Activated CD4-positive, alpha-beta memory T cell treated with anti-CD3 and anti-CD28 coated beads, Interleukin-2, amount 10 ng/mL, durations not matched to agents 7 days and 5 days (primary cell): Measurements from ENCODE around the gene SMARCA5. TPM values are rescaled to one million over a fixed set of nuclear protein-coding genes. Genes with fewer than 3 reads are reported as not detected.
A peak's percentile ranks its signal among the peaks of the same experiment; 100 is the strongest.

ENCODE experiments used
- CTCF ChIA-PET: fragments of 350-600 bp; sonication (Branson Sonifier 250); formaldehyde crosslinking; loops from one replicate; lab custom pipeline; 2021; ENCODE audit warnings: antibody characterized with exemption, inconsistent platforms; lab: Charles Lee
- POLR2A ChIA-PET: fragments of 350-600 bp; sonication (Branson Sonifier 250); formaldehyde crosslinking; loops from one replicate; lab custom pipeline; 2021; ENCODE audit warnings: antibody characterized with exemption; lab: Charles Lee
- DNase-seq: peaks from one replicate; pipeline ENCODE4 v3.0.0-alpha.2; 2020
- H3K27ac Mint-ChIP-seq: one replicate; pipeline ENCODE4 v1.8.0; 2021; ENCODE audit warnings: mild to moderate bottlenecking, mixed read lengths
- H3K27me3 Mint-ChIP-seq: one replicate; pipeline ENCODE4 v1.8.0; 2021; ENCODE audit warnings: mixed read lengths
- H3K36me3 Mint-ChIP-seq: one replicate; pipeline ENCODE4 v1.8.0; 2021; ENCODE audit warnings: low read depth, mixed read lengths
- H3K4me1 Mint-ChIP-seq: one replicate; pipeline ENCODE4 v1.8.0; 2021; ENCODE audit warnings: mixed read lengths
- H3K4me3 Mint-ChIP-seq: one replicate; pipeline ENCODE4 v1.8.0; 2021; ENCODE audit warnings: mild to moderate bottlenecking, mixed read lengths
- H3K9me3 Mint-ChIP-seq: one replicate; pipeline ENCODE4 v1.8.0; 2021; ENCODE audit warnings: mixed read lengths
- total RNA-seq, 2 experiments: library from RNA; stranded (reverse); gene quantifications; one replicate each; pipeline ENCODE4 v1.2.3, GENCODE V29; 2021

SMARCA5 gene
- total RNA-seq, 2 experiments from 2014 or later, result 51.7 to 53.3 TPM

DNA sequence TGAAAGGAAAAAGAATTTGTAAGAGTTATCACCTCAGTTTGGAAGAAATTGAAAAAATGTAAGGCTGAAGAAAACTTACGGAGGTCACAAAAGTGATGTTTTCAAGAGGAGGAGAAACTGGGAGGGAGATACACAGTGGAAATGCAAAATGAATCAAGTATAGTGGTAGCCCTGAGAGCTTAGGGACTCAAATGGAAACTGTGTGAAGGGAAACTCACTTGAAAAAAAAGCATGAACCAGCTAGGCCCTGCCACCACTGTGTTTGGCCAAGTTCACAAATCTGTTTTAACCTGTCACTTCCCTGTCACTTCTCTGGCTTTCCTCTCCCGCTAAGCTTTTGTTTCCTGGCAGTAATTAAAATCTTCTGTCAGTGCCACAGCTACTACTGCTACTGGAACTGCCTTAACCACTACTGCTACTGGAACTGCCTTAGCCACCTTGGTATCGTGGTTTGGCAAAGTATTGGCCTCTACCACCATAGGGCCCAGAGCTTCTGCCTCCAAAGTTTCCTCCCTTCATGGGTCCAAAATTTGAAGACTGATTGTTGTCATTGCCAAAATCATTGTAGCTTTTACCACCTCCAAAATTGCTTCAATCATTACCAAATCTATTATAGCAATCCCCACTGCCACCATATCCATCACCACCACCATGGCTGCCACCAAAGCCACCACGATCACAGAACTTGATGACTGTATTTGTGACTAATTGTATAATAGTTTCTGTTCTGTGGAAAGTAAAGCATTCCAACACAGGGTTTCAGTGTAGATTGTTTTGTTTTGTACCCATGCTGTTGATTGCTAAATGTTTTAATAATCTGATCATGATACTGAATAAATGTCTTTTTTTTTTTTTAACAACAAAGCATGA is 41.5 kb downstream of the SMARCA5 start:
- Mint-ChIP-seq H3K27me3 (no peaks in the 10 kb centered on the region), H3K36me3 (peaks cover 41% of the 10 kb centered on the region), H3K4me3 (no peak overlapping the region), H3K4me1 (peaks cover 21% of the 10 kb centered on the region), H3K27ac (no peak overlapping the region), H3K9me3 (no peaks in the 10 kb centered on the region)
- DNase-seq, result no peak
- CTCF ChIA-PET, result no interaction called here
- POLR2A ChIA-PET, result interaction anchor here (0.9 to 1.3 kb wide), 2 partner anchors 12 to 19 kb away, joined by 4 read pairs; no protein-coding TSS in a partner anchor

DNA sequence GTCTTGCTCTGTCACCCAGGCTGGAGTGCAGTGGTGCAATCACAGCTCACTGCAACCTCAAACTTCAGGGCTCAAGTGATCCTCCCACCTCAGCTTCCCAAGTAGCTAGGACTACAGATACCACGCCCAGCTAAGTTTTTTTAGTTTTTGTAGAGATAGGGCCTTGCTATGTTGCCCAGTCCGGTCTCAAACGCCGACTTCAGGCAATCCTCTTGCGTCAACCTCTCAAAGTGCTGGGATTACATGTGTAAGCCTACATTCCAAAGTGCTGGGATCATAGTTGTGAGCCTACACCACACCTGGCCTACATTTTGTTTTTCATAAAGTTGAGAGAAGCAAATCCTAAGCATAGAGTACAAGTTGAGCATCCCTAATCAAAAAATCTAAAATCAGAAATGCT is 42.2 kb downstream of the SMARCA5 start:
- ChIA-PET CTCF (no interaction called here), POLR2A (interaction anchor here (1.3 kb wide), 1 partner anchor 20 kb away, joined by 4 read pairs; no protein-coding TSS in a partner anchor)
- no peak overlapping the region for H3K27ac Mint-ChIP-seq
- peaks cover 25% of the 10 kb centered on the region for H3K4me1 Mint-ChIP-seq
- H3K27me3 Mint-ChIP-seq, result no peaks in the 10 kb centered on the region
- no peak overlapping the region for H3K4me3 Mint-ChIP-seq
- DNase-seq, result no peak
- H3K36me3 Mint-ChIP-seq, result peaks cover 35% of the 10 kb centered on the region
- H3K9me3 Mint-ChIP-seq, result no peaks in the 10 kb centered on the region

DNA sequence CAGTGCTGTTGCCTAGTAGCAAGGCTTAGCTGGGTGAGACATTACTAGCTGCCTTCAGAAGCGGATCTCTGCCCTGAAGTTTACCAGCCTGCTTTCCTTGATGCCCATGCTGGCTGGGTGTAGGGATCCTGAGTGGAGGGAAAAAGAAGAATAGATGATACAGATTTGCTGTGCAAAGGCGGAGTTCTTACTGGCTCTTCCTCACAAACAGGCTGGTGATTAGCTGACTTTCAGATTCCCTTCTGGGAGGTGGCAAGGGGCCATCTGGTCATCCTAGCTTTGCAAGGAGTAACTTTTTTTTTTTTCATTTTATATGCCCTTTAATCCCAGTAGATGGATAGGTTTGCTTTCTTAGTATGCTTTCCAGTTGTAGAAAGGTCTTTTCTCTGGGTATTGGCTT is 44.8 kb downstream of the SMARCA5 start:
- no peaks in the 10 kb centered on the region for H3K27me3 Mint-ChIP-seq
- ChIA-PET POLR2A (interaction anchor here (0.6 to 2.7 kb wide), 4 partner anchors 11 to 50 kb away, joined by 3 to 10 read pairs (median 4); no protein-coding TSS in a partner anchor), CTCF (interaction anchor here (0.7 to 2.4 kb wide), 4 partner anchors 9 to 44 kb away, joined by 3 to 14 read pairs (median 6); partner anchors contain the start of gene SMARCA5)
- no peak overlapping the region for H3K27ac Mint-ChIP-seq
- peaks cover 25% of the 10 kb centered on the region for H3K4me1 Mint-ChIP-seq
- DNase-seq, result no peak
- H3K9me3 Mint-ChIP-seq, result no peaks in the 10 kb centered on the region
- peaks cover 14% of the 10 kb centered on the region for H3K36me3 Mint-ChIP-seq
- H3K4me3 Mint-ChIP-seq, result peak overlapping the region; percentile 83

DNA sequence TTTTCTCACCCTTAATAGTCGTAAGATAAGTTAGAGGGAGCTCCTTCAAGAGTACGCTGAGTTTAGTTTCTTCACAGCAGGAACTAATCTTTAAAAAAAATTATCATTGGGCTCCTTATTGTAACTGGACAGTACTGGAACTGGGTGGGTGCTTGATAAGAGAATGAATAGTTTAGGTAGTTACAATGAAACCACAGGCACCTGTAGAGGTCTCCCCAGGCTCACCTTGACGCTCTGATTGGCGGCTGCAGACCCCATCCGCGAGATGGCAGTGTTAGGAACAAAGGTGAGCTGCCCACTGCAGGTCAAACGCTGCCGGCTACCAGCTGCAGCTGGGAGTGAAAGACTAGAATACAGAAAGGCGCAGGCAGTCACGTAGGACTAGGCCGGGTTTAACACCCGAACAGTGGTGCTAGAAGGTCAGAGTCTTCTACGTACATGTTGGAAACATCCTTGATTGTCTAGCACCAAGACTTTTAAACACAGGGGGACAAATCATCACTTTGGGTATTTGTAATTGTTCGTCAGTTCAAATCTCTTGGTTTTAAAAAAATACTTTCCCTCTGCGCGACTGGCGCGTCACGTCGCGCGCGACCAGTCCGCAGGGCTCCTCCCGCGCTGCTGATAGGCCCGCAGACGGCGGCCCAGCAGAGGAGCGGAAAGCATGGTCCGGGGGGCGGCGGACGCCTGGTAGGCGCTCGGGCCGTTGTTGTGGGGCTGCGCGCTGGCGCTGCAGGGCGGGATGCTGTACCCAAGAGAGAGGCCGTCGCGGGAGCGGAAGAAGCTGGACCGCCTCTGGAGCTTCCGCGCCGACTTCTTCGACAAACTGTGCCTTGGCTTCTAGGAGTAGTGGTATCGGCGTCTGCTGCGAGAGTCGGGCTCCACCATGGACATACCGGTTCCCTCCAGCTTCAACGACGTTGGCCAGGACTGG is 45.6 kb downstream of the SMARCA5 start:
- H3K4me1 Mint-ChIP-seq, result peaks cover 25% of the 10 kb centered on the region
- POLR2A ChIA-PET, result interaction anchor here (0.6 to 2.7 kb wide), 3 partner anchors 11 to 51 kb away, joined by 3 to 10 read pairs (median 5); no protein-coding TSS in a partner anchor
- H3K4me3 Mint-ChIP-seq, result peak overlapping the region; percentile 83
- CTCF ChIA-PET, result interaction anchor here (0.7 to 2.4 kb wide), 6 partner anchors 8 to 70 kb away, joined by 3 to 14 read pairs (median 5); partner anchors contain the start of gene SMARCA5
- peaks cover 11% of the 10 kb centered on the region for H3K36me3 Mint-ChIP-seq
- H3K9me3 Mint-ChIP-seq, result no peaks in the 10 kb centered on the region
- peak overlapping the region; percentile 67 for H3K27ac Mint-ChIP-seq
- no peaks in the 10 kb centered on the region for H3K27me3 Mint-ChIP-seq
- DNase-seq, result peak; percentile 68

DNA sequence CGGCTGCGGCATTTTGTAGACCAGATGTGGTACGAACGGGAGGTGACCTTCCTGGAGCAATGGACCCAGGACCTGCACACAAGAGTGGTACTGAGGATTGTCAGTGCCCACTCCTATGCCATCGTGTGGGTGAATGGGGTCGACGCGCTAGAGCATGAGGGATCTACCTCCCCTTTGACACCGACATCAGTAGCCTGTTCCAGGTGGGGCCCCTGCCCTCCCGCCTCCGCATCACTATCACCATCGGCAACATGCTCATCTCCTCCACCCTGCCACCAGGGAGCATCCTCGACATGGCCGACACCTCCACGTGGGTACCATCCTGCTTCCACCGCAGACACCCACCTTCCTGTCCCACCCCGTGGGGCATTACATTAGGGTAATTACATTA is 46.2 kb downstream of the SMARCA5 start:
- peaks cover 21% of the 10 kb centered on the region for H3K4me1 Mint-ChIP-seq
- peak overlapping the region; percentile 83 for H3K4me3 Mint-ChIP-seq
- no peaks in the 10 kb centered on the region for H3K9me3 Mint-ChIP-seq
- DNase-seq, result no peak
- H3K27me3 Mint-ChIP-seq, result no peaks in the 10 kb centered on the region
- CTCF ChIA-PET, result interaction anchor here (0.9 to 2.4 kb wide), 5 partner anchors 12 to 69 kb away, joined by 3 to 14 read pairs (median 7); partner anchors contain the start of gene SMARCA5
- H3K27ac Mint-ChIP-seq, result peak overlapping the region; percentile 67
- POLR2A ChIA-PET, result interaction anchor here (1.6 to 2.7 kb wide), 2 partner anchors 12 to 45 kb away, joined by 5 to 10 read pairs; no protein-coding TSS in a partner anchor
- peaks cover 6% of the 10 kb centered on the region for H3K36me3 Mint-ChIP-seq

DNA sequence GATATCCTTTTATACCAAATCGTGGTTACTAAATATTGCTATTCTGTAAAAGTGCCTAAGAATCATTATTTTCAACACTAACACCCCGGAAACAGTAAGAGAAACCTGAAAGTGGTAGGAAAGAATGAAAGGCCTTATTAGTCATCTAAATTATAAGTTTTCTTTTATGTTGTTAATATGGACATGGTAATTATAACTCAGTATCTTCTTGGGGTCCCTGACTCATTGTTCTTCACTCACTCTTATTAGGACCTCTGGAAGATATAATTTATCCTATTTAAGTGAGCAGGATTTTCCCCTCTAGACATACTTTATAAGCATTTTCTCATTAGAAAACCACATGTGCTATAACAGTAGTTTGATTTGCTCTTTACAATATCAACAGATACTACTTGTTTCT is 51.0 kb downstream of the SMARCA5 start:
- H3K4me1 Mint-ChIP-seq, result peaks cover 9% of the 10 kb centered on the region
- peaks cover 4% of the 10 kb centered on the region for H3K36me3 Mint-ChIP-seq
- H3K4me3 Mint-ChIP-seq, result no peak overlapping the region
- H3K9me3 Mint-ChIP-seq, result peaks cover 12% of the 10 kb centered on the region
- CTCF ChIA-PET, result no interaction called here
- H3K27me3 Mint-ChIP-seq, result no peaks in the 10 kb centered on the region
- H3K27ac Mint-ChIP-seq, result no peak overlapping the region
- DNase-seq, result no peak
- POLR2A ChIA-PET, result no interaction called here

DNA sequence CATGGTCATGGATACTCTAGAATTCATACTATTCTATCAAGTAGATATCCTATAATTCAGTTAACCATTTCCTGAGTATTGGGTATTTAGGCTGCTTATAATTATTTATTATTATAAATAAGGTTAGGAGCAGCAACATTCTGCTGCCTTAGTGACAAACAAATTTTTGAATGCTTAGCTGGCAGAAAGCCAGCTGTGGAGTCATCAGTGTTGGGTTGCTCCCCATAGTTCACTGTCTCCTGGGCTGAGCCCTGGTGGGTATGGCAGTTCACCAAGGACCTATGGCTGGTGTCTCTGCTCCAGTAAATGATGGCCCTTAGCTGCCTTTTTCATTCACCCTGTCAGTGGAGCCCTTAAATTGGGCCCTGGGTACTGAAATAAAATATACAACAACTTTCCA is 61.8 kb downstream of the SMARCA5 start:
- H3K9me3 Mint-ChIP-seq, result no peaks in the 10 kb centered on the region
- no peaks in the 10 kb centered on the region for H3K36me3 Mint-ChIP-seq
- H3K4me3 Mint-ChIP-seq, result no peak overlapping the region
- no peaks in the 10 kb centered on the region for H3K27me3 Mint-ChIP-seq
- no peak overlapping the region for H3K27ac Mint-ChIP-seq
- no peak for DNase-seq
- ChIA-PET POLR2A (no interaction called here), CTCF (no interaction called here)
- H3K4me1 Mint-ChIP-seq, result no peaks in the 10 kb centered on the region

DNA sequence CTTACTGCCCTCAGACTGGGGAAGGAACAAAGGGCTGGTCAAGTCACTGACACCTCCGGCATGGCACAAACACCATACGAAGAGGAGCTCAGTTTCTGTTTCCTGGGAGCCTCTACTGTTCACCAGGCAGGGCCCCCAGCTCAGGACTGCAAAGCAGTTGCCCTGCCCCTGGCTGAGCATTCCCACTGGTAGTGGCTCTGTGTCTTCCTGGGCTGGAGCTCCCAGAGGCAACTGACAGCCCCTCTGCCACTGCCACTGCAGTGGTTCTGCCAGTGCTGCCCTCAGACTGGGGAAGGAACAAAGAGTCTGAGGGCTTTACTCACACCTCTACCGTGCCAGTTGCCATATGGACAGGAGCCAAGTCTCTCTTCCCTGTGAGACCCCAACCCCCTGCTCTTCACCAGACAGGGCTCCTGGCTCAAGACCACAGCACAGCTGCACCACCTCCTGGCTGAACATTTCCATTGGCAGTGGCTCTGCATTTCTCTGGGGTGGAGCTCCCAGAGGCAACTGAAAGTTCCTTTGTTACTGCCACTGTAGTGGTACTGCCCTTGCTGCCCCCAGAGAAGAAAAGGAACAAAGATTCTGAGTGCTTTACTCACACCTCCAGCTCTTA is 67.9 kb downstream of the SMARCA5 start:
- no peaks in the 10 kb centered on the region for H3K27me3 Mint-ChIP-seq
- no peak overlapping the region for H3K4me3 Mint-ChIP-seq
- peaks cover 15% of the 10 kb centered on the region for H3K9me3 Mint-ChIP-seq
- H3K4me1 Mint-ChIP-seq, result no peaks in the 10 kb centered on the region
- POLR2A ChIA-PET, result no interaction called here
- no peak overlapping the region for H3K27ac Mint-ChIP-seq
- no peaks in the 10 kb centered on the region for H3K36me3 Mint-ChIP-seq
- CTCF ChIA-PET, result no interaction called here
- DNase-seq, result no peak

DNA sequence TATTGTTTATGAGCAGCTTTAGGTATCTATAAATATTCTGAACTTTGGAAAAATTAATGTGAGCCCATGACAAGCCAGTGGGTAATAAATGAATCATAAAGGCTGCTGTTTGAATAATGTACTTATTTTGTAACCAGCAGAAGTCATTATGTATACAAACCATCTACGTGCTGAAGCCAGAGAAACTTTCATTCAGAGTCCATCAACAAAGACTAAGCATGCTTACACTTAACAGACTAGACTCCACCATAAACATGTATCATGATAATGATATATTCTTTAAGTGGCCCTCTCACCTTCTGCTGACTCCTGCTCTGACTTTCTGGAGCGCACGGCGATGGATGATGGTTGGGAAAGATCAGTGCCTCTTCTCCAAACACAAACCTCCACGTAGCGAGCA is 72.0 kb downstream of the SMARCA5 start:
- no peaks in the 10 kb centered on the region for H3K36me3 Mint-ChIP-seq
- H3K9me3 Mint-ChIP-seq, result peaks cover 15% of the 10 kb centered on the region
- H3K4me3 Mint-ChIP-seq, result no peak overlapping the region
- H3K27me3 Mint-ChIP-seq, result no peaks in the 10 kb centered on the region
- POLR2A ChIA-PET, result no interaction called here
- CTCF ChIA-PET, result no interaction called here
- DNase-seq, result no peak
- H3K27ac Mint-ChIP-seq, result no peak overlapping the region
- H3K4me1 Mint-ChIP-seq, result no peaks in the 10 kb centered on the region

DNA sequence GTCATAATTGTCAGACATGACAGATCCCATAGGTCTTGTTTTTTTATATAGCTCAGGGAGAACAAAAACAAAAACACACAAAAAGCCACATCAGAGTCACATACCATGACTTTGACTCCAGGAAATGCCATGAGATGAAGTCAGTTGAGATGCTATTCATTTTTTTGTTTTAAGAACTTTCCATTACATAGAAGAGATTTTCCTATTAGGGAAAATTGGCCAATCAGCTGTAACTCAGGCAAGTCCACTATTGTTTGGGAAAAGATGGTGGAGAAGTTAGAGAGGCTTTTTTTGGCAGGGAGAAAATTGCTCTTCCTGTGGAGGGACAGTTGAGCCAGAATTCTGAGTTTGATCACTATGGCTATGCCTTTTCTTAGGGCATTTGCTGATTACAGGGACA is 72.6 kb downstream of the SMARCA5 start:
- peaks cover 15% of the 10 kb centered on the region for H3K9me3 Mint-ChIP-seq
- H3K4me3 Mint-ChIP-seq, result no peak overlapping the region
- POLR2A ChIA-PET, result no interaction called here
- no peaks in the 10 kb centered on the region for H3K27me3 Mint-ChIP-seq
- no peaks in the 10 kb centered on the region for H3K4me1 Mint-ChIP-seq
- no peak for DNase-seq
- no peaks in the 10 kb centered on the region for H3K36me3 Mint-ChIP-seq
- CTCF ChIA-PET, result no interaction called here
- H3K27ac Mint-ChIP-seq, result no peak overlapping the region

DNA sequence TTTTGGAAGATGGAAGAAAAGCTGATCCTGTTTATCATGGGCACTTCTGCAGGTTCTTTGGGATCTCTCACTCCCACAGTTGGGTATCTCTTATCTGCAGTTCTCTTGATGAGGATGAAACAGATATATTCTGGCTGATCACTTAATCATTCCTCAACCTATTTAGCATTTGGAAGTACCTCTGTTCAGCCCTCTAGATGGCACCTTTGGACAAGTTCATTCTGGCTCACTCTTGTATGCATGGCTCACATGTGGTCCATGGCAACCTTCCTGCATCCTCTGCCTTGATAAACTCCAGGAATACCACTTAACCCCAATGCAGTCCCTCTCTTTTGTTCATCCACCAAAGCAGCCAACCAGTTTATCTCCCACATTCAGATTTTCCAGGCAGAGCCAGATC is 74.2 kb downstream of the SMARCA5 start:
- no peak for DNase-seq
- CTCF ChIA-PET, result no interaction called here
- H3K4me1 Mint-ChIP-seq, result no peaks in the 10 kb centered on the region
- no peak overlapping the region for H3K4me3 Mint-ChIP-seq
- POLR2A ChIA-PET, result no interaction called here
- no peaks in the 10 kb centered on the region for H3K27me3 Mint-ChIP-seq
- no peaks in the 10 kb centered on the region for H3K36me3 Mint-ChIP-seq
- H3K9me3 Mint-ChIP-seq, result peaks cover 13% of the 10 kb centered on the region
- H3K27ac Mint-ChIP-seq, result no peak overlapping the region

DNA sequence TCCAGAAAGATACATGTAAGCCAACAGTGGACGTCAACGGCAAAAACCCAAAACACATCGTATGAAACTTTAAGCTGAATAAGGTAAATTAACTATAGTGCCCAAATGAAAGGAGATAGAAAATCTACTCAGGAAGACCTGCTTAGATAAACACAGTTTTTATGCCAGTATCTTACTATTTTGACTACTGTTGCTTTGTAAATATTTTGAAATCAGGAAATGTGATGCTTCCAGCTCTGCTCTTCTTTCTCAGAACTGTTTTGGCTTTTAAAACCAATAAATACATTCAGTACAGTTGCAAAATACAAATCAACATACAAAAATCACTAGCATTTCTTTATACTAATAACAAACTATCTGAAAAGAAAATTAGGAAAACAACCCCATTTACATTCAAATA is 83.8 kb downstream of the SMARCA5 start:
- H3K9me3 Mint-ChIP-seq, result no peaks in the 10 kb centered on the region
- no peak overlapping the region for H3K27ac Mint-ChIP-seq
- ChIA-PET CTCF (no interaction called here), POLR2A (no interaction called here)
- H3K4me1 Mint-ChIP-seq, result no peaks in the 10 kb centered on the region
- DNase-seq, result no peak
- no peaks in the 10 kb centered on the region for H3K27me3 Mint-ChIP-seq
- H3K4me3 Mint-ChIP-seq, result no peak overlapping the region
- no peaks in the 10 kb centered on the region for H3K36me3 Mint-ChIP-seq
